Right renal cortex interstitium (tissue), 3 donors: ENCODE results near the gene DNAH6. TPM values are rescaled to one million over a fixed set of nuclear protein-coding genes. Genes with fewer than 3 reads are reported as not detected.

Source experiments
- DNase-seq, 3 donors: peaks; one replicate each; pipeline ENCODE4 v3.0.0-alpha.2; 2013; ENCODE audit warnings: low read depth in 3 of 3, low spot score in 2 of 3
- polyA plus RNA-seq, 3 donors: library from polyadenylated mRNA; unstranded; fragments of 120-200 nt; gene quantifications; one replicate each; pipeline ENCODE4 v1.2.1, GENCODE V29; 2013; ENCODE audit not compliant: insufficient read length in 3 of 3

DNAH6 gene
- polyA plus RNA-seq, 3 donors: 1.8 to 2.5 (median 1.9) TPM

GRCh38 chr2:84686783-84687476 is 170.6 kb downstream of the DNAH6 start:
- no peak for DNase-seq

DNA sequence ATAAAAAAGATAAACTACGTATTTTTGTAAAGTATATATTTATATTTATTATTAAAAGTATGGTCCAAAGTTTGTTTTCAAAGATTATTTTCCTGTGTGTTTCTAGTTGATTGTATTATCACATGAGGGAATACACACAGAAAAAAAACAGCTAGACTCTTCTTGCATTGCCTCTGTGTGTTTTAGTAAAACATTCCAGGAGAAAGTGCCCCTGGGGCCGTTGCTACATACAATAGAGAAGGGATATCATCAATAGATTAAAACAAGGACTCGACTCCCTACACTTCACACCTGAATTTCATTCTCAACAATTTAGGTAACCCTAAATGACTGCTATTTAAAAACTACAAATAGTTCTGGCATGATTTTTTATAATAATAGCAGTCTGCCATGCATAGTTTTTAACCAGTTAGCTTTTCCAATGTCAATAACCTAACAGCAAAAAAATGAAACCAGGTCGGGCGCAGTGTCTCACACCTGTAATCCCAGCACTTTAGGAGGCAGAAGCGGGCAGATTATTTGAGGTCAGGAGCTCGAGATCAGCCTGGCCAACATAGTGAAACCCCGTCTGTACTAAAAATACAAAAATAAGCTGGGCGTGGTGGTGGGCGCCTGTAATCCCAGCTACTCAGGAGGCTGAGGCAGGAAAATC is 171.3 kb downstream of the DNAH6 start:
- DNase-seq: no peak

- no peak for DNase-seq
Observed at GRCh38 chr2:84690225-84690624, 173.9 kb downstream of the DNAH6 start.

GRCh38 chr2:84694088-84694622 is 177.9 kb downstream of the DNAH6 start:
- DNase-seq: no peak

- no peak for DNase-seq
Observed at GRCh38 chr2:84697895-84698294, 181.6 kb downstream of the DNAH6 start.

DNA sequence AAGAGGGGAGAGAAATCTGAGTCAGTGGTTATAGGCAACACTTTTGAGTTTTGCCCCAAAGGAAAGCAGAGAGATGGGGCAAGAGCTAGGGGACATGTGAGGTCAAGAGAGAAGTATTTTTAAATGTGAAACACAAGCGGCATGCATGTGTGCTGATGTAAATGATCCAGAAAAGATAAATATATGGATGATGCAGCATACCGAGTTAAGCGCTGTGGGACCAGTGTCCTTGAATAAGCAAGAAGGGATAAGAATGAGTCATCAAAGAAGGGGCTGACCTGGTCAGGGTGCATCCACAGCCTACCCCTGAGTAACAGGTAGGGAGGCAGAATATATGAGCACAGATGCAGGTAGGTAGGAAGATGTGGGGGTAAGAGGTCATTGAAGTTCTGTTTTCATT is 183.7 kb downstream of the DNAH6 start:
- DNase-seq: no peak

DNA sequence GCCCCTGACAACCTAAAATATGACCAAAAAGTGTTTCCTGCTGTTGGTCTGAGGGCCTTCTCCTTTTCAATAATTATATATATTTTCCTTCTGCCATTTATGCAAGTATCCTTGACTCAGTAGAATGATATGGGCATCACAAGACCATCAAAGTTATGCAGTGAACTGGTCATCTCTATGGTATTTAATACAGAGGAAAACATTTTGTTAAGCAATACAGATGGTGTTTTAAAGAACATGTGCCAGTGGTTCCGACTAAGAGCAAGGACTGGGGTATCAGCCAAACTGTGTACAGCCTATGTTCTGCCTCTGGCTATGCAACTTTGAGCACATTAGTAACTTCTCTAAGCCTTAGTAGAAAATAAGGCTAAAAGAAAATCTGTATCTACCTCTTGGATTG is 185.6 kb downstream of the DNAH6 start:
- no peak for DNase-seq

DNA sequence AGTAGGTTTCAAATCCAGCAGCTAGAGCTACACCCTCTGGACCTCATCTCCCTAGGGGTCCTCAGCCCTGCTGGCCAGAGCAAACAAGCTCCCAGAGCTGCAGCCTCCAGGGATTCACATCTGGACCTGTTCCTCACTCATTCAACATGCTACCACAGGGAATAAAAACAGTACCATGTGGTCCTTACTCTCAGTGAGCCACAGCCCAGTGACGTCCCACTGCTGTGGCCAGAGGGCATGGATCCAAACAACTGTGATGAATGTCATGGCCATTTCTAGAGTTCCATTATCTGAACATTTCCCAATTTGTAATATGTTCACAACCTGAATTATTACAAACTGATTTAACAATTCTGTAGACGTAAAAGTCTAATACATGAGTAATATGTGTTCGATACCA is 186.6 kb downstream of the DNAH6 start:
- no peak for DNase-seq

DNA sequence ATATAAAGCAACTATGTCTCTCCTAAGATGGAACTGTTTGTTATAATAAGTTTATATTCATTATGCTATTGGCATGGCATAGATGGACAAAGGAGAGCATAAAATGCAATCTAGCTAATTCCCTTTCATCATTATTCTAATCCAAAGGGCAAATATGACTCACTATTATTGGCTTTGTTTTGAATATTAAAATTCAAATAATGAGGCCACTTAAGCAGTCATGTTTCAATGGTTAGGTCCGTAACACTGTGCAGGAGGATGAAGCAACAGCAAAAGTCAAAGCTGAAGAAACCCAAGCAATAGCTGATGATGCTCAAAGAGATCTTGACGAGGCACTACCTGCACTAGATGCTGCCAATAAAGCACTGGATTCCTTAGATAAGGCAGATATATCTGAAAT is 187.5 kb downstream of the DNAH6 start:
- DNase-seq: no peak

DNA sequence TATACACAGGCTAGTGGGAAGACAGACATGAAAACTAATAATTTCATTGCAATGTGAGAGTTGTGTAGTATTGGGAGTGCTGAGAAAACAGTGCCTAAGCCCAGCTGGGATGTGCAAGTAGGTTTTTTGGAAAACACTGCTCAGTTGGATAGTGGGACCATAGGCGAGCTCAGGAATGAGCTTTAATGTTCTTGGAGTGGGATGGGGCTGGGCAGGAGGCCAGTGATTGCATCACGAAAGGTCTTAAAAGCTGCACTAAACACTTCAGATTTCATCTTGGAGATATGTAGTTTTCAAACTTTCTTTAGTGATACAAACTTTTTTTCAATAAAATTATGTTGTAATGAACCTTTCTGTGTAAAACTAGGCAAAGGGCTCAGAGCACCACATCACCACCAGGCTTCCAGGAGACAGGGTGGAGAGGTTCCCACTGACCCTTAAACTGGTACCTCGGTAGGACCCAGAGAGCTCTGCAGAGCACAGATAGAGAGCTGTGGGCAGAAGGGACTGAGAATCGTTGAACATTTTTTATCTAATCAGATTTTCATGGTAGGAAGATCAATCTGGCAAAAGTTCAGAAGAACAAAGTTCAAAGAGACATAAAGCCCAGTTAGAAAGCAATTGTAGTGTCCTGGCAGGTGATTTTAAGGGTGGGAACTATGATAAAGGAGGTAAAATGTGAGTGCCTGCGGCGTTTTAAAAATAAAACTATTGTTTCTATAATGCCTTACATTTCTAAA is 188.4 kb downstream of the DNAH6 start:
- DNase-seq: no peak

GRCh38 chr2:84705858-84706257 is 189.6 kb downstream of the DNAH6 start:
- DNase-seq: no peak

GRCh38 chr2:84708442-84708841 is 192.1 kb downstream of the DNAH6 start:
- DNase-seq: no peak

DNA sequence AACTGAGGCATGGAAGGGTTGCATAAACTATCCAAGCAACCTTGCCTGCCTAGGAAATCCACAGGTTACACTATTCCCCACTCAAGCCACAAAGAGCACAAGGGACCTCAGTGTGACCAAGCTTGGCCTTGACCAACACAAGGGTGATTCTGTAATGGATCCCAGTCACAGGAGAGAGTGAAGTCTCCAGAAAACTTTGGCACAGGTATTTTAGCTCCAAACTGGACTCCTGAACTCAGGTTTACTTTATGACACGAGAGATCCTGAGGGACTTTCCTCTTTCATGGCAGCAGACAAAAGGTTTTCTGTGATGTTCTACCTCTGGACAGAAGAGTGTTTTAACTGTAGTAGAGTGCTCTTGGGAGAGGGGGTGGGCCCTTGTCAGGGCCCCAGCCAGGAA is 195.4 kb downstream of the DNAH6 start:
- no peak for DNase-seq

DNA sequence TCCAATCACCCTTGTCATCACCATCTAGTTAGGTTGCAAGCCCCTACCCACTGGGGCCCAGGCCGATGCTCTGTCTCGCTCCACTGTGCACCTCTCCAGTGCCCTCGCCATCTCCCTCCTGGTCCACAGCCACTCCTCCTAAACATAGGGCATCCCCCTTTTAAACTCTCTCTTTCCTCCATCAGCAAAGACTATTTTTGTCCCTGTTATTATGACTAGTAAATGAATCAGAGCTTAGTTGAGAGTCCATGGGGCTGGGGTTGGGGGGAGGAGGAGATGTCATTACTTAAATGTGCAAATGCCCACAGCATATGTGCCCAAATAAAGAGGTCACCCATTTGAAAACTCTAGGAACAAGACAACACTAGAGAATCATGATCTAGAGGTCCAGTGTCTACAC is 197.1 kb downstream of the DNAH6 start:
- DNase-seq: no peak

DNA sequence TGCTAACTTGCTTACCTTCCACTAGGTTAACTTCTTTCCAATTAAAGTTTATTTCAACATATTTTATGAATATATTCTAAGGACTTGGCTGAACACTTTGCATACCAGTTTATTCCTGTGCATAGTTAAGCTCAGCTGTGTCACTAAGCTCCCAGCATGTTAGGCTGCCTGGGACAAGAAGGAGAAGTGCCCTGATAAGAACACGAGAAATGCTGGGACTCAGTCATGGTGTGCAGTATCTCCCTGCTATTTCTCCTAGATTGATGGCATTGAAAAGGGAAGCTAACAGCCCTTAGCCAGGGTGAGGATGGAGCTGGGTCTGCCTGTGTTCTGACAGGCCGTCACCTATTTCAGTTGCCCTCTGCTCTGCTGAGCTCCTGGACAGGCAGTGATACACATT is 200.3 kb downstream of the DNAH6 start:
- DNase-seq: no peak

DNA sequence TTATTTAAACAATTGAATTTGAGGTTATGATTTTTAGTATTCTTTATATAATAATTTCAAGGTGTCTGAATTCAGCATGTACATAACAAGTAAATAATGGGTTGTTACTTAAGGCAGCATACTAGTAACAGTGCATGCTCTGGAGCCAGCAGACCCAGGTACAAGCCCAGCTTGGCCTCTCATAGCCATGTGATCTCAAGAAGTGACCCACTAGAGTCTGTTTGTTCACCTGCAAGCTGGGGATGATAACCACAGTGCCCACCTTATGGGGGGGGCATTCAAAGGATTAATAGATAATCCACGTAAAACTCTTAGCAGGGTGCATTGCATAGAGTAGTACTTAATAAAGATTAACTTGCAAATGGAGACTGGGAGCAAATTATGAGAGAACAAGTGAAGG is 201.0 kb downstream of the DNAH6 start:
- no peak for DNase-seq

DNA sequence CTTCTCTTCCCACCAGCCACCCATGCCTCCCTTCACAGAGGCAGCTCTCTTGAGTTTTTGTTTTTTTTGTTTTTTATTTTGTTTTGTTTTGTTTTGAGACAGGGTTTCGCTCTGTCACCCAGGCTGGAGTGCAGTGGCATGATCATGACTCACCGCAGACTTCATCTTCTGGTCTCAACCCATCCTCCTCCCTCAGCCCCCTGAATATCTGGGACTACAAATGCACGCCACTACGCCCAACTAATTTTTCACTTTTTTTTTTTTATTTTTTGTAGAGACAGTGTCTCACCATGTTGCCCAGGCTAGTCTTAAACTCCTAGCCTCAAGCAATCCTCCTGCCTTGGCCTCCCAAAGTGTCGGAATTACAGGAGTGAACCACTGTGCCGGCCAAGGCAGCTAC is 203.1 kb downstream of the DNAH6 start:
- no peak for DNase-seq

DNA sequence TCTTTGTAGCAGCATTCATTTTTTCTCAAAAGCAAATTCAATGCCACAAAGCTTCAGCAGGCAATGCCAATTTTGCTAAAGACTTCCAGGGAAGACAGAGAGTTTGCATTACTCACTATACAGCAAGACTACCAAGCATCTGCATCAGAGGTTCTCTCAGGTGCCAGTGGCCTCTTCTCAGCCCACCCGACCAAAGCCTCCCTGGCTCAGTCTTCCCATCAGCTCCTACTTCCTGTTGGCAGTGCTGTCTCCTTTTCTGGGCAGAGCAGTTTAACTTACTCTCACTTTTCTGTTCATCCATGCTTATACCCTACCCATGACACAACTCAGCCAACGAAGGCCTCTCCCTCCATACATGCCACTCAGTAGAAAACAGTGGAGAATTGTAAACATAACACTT is 207.5 kb downstream of the DNAH6 start:
- DNase-seq: no peak

DNA sequence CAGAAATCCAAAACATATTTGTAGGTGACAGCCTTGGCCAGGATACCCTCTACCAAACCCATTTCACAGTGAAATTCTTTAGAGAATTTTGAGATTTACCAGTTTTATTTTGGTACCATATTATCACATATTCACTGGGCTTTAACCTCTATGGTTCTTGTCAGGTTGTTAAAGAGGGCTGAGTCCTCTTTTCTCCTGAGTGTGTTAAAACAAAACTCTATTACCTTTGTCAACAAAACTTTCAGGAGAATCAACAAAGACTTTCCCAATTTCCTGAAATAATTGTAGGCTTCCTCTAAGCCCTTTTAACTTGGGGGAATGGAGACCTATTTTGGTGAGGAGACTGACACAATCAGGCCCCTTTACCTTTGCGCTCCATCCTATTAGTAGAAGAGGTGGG is 209.4 kb downstream of the DNAH6 start:
- no peak for DNase-seq

GRCh38 chr2:84727315-84727714 is 211.0 kb downstream of the DNAH6 start:
- no peak for DNase-seq

GRCh38 chr2:84729224-84729623 is 212.9 kb downstream of the DNAH6 start:
- no peak for DNase-seq

- no peak for DNase-seq
Observed at GRCh38 chr2:84731185-84731584, 214.9 kb downstream of the DNAH6 start.
